MM.1S (cell line): Measurements from ENCODE around the gene CUBN.

ENCODE experiments used
- CTCF ChIP-seq: fragments of 300-600 bp; sonication (generic); IDR thresholded peaks from 2 replicates; pipeline ENCODE4 v1.5.1; 2016; ENCODE audit warnings: antibody characterized with exemption, low read length, mixed read lengths
- EZH2 ChIP-seq: fragments of 300-600 bp; sonication (generic); optimal IDR thresholded peaks from 2 replicates; pipeline ENCODE3; 2017; ENCODE audit warnings: low read depth, mild to moderate bottlenecking, antibody characterized with exemption, low read length, mixed read lengths
- EZH2phosphoT487 ChIP-seq: fragments of 300-600 bp; sonication (generic); IDR thresholded peaks from 2 replicates; pipeline ENCODE4 v1.6.1; 2018; ENCODE audit warnings: antibody characterized with exemption, low read length

- TF ChIP-seq EZH2, result no peak
- TF ChIP-seq CTCF, result no peak
- no peak for TF ChIP-seq EZH2phosphoT487
Measured at GRCh38 chr10:17038627-17039026, 91.0 kb downstream of the CUBN start.
